Tibial nerve (tissue), 3 donors: Measurements from ENCODE around the gene SPATA17.

Source experiments
- CTCF ChIP-seq, 5 experiments: fragments of 200-600 bp in 3 of 5; fragments of 450-650 bp in 2 of 5; sonication (generic) in 3 of 5; IDR thresholded peaks; one replicate each; pipeline ENCODE4 v1.5.1; 2016 to 2019; ENCODE audit warnings: antibody characterized with exemption in 5 of 5, mild to moderate bottlenecking in 3 of 5, moderate library complexity in 2 of 5
- POLR2A ChIP-seq, 2 donors: fragments of 450-650 bp; IDR thresholded peaks; one replicate each; pipeline ENCODE4 v1.6.1; 2017; ENCODE audit warnings: antibody characterized with exemption in 2 of 2, mild to moderate bottlenecking in 2 of 2, moderate library complexity in 2 of 2

- no peak for TF ChIP-seq CTCF (IDR thresholded peaks at IDR 0.05)
- no peak for TF ChIP-seq POLR2A (IDR thresholded peaks at IDR 0.05)
These were observed 244.1 kb downstream of the SPATA17 start for GRCh38 chr1:217875229-217875628.
